Cerebellar nuclear complex (tissue), 1 donor: ENCODE data around the gene ZNF543.
A peak's percentile ranks its signal among the peaks of the same experiment; 100 is the strongest.
"Not testable (repeated sequence)": the region's sequence is repeated elsewhere in the genome, so short reads cannot be mapped to it uniquely, and the experiment has no call there.

Experiments used
- DNase-seq, 2 experiments: peaks; one replicate each; lab custom pipeline; 2025; lab: John Stamatoyannopoulos, UW

Gene ZNF543

DNA sequence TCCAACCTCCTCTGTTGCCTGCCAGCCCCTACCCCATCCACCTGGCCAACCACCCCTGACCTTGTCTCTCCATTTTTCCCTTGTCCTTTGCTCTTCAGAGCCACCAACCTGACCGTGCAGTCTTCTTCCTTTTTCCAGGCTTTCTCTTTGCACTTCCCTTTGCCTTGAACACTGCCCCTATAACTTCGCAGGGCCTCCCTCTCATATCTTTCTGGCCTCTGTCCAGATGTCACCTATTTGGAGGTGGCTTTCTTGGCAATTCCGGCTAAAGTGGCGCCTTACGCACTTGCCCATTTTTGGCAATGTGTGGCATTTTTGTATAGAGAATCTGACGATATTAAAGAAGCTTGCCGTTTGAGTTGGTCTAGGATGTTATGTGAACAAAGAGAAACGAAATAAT, 844 bp downstream of the ZNF543 start:
- no peak for DNase-seq

DNA sequence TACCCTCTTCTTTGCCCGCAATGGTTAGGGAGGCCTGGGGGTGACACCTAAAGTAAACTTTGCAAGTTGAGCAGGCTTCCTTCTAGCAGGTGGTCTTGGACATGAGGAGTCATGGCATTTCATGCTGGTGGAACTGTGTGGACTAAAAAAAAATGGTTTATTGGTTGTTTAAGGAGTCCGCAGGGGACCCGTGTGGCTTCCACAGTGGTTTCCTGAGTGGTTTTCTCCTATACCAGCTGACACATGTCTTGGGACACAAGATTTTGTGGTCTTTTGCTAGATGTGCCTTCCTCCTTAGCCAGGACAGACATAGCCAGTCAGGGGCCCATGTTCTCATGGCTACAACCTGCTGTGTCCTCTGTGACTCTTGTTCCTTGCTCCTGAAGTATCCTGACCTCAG, 1.5 kb downstream of the ZNF543 start:
- DNase-seq, result no peak

DNA sequence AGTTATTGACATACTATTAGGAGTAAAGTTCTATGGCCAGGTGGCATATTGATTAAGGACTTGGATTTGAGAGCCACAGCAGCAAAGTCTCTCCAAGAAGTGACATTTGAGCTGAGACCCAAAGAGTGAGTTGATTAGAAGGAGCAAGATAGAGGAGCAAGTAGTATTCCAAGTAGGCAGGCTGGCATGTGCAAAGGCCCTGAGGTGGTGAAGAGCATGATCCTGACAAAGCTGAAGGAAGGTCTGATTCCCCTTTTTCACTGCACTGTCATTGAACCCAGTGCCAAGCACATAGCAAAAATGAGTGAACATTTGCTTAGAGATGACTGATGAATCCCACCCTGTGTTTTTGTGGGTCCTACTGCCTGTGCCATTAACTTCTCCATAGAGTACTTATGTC, 4.7 kb downstream of the ZNF543 start:
- DNase-seq, result no peak

DNA sequence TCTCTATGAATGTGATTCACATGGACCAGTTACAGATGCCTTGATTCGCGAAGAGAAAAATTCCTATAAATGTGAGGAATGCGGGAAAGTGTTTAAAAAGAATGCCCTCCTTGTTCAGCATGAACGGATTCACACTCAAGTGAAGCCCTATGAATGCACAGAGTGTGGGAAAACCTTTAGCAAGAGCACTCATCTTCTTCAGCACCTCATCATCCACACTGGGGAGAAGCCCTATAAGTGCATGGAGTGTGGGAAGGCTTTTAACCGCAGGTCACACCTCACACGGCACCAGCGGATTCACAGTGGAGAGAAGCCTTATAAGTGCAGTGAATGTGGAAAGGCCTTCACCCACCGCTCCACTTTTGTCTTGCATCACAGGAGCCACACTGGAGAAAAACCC, 7.7 kb downstream of the ZNF543 start:
- no peak for DNase-seq

DNA sequence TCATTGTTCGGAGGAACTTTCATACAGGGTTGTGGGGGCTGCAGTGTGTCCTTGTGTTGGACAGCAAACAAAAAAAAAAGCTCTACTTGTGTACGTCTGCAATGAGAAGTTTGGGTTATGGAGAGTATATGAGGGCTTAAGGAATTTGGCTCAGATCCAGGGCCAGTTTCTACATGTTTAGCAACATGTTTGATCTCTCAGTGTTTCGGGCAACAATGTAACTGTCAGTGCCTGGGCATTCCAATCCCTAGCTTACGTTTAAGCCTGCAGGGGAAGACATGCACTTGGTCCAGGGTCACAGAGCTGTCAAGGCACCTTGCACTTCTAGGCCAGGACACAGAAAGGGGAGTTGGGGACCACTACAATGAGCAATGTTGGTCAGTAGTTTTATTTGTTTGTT, 13.9 kb downstream of the ZNF543 start:
- DNase-seq, result no peak

DNA sequence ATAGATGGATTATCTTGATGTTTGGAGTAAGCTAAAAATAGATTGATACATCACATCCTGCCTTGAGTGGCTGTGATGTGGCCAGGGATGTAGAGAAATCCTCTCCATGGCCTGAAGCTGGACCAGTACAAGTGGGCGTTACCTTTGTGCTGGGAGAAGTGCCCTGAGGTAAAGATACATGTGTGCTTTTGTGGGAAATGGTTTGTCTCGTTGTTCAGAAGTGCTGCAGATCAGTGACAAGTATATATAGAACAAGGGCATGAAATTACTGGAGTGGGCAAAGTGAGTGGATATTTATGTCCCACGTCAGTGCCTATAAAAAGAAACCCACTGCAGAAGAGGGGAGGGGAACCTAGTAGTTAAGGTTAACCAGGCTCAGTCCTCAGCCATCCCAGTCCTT, 18.6 kb downstream of the ZNF543 start:
- no peak for DNase-seq

DNA sequence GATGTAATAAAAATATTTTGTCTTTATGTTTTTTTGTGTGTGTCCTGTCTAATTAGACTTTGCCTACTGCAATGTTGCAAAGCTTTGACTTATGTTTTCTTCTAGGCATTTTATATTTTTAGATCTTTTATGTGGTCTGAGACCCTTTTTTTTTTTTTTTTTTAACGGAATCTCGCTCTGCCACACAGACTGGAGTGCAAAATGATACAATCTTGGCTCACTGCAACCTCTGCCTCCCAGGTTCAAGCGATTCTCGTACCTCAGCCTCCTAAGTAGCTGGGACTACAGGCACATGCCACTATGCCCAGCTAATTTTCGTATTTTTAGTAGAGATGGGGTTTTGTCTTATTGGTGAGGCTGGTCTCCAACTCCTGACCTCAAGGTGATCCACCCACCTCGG, 22.3 kb downstream of the ZNF543 start:
- DNase-seq, result no peak

DNA sequence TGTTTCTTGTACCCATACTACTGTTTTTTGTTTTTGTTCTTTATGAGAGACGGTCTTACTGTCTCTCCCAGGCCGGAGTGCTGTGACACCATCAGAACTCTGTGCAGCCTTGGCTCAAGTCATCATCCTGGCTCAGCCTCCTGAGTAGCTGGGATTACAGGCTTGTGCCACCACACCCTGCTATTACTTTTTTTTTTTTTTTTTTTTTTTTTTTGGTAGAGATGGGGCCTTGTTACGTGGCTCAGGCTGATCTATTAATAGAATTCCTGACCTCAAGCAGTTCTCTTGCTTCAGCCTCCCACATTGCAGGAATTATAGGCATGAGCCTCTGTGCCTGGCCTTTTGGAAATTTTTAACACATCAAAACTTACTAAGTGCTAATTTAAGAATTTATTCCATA, 27.9 kb downstream of the ZNF543 start:
- DNase-seq, result no peak

DNA sequence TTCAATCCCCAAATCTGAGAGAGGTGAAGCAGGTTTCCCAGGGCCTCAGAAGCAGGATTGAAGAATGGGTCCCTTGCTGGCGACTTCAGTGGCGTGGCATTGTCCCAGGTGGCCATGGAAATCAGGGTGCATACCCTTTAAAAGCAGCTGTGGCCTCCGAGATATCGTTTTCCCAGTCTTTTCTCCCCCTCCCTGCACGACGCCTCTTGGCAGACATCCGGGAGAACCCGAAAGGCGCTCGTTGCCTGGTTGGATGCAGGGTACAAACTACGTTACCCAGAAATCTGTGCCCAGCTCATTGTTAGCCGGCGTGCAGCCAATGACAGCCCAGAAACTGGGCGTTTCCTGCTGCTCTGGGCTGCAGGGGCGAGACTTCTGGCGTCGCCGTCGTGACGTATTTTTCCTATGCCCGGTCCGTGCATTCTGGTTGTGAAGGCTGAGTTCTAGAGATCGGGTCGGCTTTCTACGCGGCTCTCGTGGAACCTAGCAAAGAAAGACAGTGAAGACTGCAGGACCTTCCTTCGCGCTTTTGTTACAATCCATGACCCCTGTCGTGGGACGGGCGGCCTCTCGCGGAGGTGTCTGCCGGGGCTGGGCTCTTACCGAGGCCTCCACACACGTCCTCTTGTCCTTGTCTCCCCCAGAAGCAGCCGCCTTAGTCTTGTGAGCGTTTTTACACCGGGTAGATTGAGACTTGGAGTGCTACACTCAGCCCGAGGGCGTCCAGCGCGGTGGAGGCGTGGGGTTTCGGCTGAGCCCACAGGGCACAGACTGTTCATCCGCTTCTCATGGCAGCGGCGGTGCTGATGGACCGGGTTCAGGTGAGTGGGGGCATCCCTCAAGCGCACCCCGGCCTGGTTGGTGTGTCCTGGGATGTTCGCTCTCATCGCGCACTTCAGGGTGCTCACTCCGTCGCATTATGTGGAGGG, 30.9 kb downstream of the ZNF543 start, which contains the start of gene ZNF304:
Gene ZNF304 (plus strand): TSS at position 395 of the 929 bp plus-strand sequence. CDS start 394 bp downstream, at position 789.
- peak; percentile 90 to 95 for DNase-seq

DNA sequence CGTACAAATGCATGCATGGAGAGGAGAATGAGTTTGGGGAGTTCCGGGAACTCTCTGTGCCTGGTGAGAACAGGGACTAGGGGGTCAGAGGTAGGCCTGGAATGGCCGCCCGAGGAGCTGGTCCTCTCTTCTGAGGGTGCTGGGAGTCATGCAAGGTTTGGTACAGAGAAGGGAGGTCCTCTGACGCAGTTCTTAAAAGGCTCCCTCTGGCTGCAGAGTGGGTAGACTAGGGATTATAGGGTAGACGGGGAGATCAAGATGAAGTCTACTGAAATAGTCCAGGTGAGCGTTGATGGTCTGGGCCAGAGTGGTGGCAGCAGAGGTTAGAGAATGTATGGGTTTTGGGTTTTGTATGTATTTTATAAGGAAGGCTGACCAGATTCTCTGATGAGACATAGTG, 31.6 kb downstream of the ZNF543 start:
- DNase-seq, result no peak

DNA sequence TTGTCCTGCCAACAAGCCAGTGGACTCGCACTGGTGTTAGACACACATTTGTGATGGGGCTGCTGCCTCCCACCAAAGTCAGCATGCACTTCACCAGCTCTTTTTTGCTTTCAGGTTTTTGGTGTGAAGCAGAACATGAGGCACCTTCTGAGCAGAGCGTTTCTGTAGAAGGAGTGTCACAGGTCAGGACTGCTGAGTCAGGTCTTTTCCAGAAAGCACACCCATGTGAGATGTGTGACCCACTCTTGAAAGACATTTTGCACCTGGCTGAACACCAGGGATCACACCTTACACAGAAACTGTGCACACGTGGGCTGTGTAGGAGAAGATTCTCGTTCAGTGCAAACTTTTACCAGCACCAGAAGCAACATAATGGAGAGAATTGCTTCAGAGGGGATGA, 35.6 kb downstream of the ZNF543 start:
- DNase-seq, result no peak

DNA sequence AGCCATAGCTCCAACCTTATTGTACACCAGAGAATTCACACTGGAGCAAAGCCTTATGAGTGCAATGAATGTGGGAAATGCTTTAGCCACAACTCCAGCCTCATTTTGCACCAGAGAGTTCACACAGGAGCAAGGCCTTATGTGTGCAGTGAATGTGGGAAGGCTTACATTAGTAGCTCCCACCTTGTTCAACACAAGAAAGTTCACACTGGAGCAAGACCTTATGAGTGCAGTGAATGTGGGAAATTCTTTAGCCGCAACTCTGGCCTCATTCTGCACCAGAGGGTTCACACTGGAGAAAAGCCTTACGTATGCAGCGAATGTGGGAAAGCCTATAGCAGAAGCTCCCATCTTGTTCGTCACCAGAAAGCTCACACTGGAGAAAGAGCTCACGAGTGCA, 37.1 kb downstream of the ZNF543 start:
- no peak for DNase-seq

DNA sequence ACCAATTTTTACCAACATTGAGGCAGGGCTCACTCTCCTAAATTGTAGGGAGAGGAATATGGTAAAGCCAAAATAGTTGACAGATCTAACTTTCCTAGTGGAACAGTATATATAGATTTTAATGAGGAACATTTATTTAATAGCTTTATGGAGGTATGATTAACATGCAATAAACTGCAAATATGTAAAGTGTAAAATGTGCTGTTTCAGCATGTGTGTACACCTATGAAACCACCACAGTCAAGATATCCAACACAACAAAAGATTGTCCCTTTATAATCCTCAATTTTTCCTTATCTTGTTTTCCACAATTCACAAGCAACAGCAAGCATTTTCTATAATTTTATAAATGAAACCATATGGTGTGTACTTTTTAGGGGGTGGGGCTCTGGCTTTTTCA, 39.0 kb downstream of the ZNF543 start:
- DNase-seq, result no peak

DNA sequence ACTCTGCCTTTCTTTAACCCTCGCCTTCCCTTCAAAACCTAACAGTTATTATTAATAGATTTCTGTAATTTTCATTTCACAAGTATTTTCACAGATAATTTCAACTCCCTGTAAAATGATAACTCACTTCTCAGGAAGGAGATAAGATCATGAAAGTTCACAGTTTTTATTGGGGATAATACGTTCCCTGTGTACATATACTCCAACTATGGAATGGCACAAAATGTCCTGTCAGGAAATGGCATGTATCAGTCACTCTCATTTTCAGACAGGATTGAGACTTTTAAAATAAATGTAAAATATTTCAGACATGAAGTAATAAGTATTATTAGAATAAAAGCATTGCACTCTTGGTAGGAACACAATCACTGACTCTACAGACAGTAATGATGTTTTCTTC, 42.1 kb downstream of the ZNF543 start:
- DNase-seq, result no peak

DNA sequence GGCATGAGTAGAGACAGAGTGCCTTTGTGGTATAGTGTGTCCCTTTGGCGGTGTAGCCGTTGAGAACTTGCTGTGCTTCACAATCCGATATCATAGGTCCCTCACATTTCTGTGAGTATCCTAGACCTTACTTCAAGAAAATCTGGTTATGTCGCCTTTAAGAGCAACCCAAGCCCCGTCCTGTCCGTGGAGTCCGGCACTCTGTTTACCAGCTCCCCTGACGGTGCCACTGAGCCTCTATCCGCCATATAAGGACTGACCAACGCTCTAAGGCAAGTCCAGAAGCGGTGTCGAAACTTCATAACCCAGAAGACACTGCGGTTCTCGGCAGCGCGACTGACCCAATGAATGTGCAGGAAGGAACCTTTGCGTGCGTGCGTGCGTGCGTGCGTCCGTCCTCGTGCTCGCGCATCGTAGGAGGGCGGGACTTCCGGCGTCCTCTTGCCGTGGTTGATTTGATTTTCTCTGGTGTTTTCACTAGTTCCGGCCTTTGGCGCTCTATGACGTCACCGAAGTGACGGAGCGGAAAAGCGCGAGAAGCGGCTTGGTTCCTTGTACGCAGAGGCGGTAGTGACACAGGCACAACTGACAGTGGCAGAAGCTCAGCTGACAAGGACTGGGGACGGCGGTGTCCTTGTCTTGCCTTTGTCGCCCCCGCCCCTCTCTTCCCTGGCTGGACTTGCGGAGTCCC, 42.9 kb downstream of the ZNF543 start, which contains the start of the genes TRAPPC2B and ZNF547:
Gene TRAPPC2B (plus strand): TSS at position 555 of the 691 bp plus-strand sequence. CDS start 1,283 bp downstream, outside the sequence.
Gene ZNF547 (plus strand): TSS at position 555 of the 691 bp plus-strand sequence. CDS start 5,005 bp downstream, outside the sequence.
- peak; percentile 85 to 96 for DNase-seq

DNA sequence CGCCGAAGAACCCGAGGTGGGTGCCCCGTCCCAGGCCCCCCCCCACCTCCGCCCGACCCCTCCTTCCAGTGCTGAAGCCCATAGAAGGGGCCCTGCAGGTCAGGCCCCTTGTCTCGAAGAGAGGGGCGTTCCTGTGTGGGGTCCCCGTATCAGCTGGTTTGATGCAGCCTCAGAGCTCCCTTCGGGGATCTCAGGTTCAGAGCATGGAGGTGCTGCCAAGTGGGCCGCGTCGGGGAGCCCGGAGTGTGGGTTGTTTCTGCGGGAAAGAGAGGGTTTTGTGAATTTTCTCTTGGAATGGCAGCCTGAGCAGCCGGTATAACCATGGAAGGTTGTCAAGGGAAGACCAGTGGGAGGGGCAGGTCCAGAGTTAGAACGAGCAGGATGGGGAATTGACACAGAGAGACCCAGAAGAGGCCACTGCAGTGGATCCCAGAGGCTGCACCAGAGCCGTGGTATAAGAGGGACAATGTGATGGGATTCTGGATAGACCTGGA, 43.5 kb downstream of the ZNF543 start:
- DNase-seq, result no peak

DNA sequence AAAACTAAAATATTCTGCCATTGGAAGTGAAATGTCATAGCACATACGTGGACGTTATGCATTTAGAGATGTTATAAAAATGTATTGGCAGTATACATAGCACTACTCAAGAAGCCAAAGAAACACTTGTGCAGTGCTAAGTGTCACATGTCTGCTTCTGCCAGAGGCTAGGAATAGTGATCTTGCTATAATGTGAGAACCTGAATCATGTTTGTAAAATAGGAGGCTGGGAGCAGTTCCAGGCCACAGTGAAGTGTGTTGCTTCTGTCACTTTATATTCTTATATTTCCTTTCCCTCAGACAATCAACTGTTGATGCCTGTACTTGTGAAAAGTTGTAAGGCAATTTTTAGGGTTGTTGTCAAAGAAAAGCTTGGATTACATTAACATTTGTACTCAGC, 46.5 kb downstream of the ZNF543 start:
- no peak for DNase-seq

DNA sequence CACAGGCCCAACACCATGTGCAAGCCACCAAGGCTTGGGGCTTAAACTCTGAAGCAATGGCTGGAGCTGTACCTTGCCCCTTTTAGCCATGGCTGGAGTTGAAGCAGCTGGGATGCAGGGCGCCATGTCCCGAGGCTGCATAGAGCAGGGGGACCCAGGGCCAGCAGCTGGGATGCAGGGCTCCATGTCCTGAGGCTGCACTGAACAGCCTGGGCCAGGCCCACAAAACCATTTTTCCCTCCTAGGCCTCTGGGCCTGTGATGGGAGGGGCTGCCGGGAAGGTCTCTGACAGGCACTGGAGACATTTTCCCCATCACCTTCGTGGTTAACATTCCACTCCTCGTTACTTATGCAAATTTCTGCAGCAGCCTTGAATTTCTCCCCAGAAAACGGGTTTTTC, 53.9 kb downstream of the ZNF543 start:
- DNase-seq, result no peak

DNA sequence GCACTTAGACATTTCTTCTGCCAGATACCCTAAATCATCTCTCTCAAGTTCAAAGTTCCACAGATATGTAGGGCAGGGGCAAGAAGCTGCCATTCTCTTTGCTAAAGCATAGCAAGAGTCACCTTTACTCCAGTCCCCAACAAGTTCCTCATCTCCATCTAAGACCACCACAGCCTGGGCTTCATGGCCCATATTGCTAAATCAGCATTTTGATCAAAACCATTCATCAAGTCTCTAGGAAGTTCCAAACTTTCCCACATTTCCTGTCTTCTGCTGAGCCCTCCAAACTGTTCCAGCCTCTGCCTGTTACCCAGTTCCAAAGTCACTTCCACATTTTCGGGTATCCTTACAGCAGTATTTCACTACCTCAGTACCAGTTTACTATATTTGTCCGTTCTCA, 54.4 kb downstream of the ZNF543 start:
- DNase-seq, result not testable (repeated sequence)

DNA sequence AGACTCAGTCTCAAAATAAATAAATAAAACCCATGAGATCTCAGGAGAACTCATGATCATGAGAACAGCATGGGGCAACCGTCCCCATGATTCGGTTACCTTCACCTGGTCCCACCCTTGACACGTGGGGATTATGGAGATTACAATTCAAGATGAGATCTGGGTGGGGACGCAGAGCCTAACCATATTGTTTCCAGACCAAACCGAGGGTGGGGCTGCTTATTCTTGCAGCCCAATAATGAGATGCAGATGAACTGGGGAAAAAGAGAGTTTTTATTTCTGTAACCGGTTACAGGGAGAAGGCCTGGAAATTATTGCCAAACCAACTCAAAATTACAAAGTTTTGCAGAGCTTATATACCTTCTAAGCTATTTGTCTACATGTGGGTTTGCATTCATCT, 55.9 kb downstream of the ZNF543 start:
- DNase-seq, result no peak

DNA sequence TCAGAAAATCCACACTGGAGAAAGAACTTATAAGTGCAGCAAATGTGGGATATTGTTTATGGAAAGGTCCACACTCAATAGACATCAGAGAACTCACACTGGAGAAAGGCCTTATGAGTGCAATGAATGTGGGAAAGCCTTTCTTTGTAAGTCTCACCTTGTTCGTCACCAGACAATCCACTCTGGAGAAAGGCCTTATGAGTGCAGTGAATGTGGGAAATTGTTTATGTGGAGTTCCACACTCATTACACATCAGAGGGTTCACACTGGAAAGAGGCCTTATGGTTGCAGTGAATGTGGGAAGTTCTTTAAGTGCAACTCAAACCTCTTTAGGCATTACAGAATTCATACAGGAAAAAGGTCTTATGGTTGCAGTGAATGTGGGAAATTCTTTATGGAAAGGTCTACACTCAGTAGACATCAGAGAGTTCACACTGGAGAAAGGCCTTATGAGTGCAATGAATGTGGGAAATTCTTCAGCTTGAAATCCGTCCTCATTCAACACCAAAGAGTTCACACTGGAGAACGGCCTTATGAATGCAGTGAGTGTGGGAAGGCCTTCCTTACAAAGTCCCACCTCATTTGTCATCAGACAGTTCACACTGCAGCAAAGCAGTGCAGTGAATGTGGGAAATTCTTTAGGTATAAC, 57.4 kb downstream of the ZNF543 start:
- no peak for DNase-seq
